HTERT RPE-1 (cell line): Measurements from ENCODE around the gene RELB.

ENCODE experiments used
- in situ Hi-C: fragments of 300-500 bp; cut with MboI; formaldehyde crosslinking; loops from 4 replicates; pipeline ENCODE4 v1.14.3; 2020; ENCODE audit warnings: low sequenced_read_pairs

RELB gene

GRCh38 chr19:45058622-45059159, 57.4 kb downstream of the RELB start:
- in situ Hi-C loops, result no loop called here

GRCh38 chr19:45059258-45059965, 58.1 kb downstream of the RELB start:
- in situ Hi-C loops, result no loop called here

GRCh38 chr19:45061965-45062364, 60.7 kb downstream of the RELB start:
- in situ Hi-C loops, result no loop called here

- in situ Hi-C loops, result no loop called here
Observed at GRCh38 chr19:45063851-45064801, 62.9 kb downstream of the RELB start.

- in situ Hi-C loops, result no loop called here
Observed at GRCh38 chr19:45066921-45067661, 65.8 kb downstream of the RELB start.

- in situ Hi-C loops, result no loop called here
Observed at GRCh38 chr19:45068041-45068440, 66.8 kb downstream of the RELB start.

- in situ Hi-C loops, result no loop called here
Observed at GRCh38 chr19:45069056-45069455, 67.8 kb downstream of the RELB start.

GRCh38 chr19:45070214-45070613, 69.0 kb downstream of the RELB start:
- in situ Hi-C loops, result no loop called here

- in situ Hi-C loops, result no loop called here
Observed at GRCh38 chr19:45070861-45071544, 69.7 kb downstream of the RELB start.

GRCh38 chr19:45071545-45071938, 70.3 kb downstream of the RELB start:
- in situ Hi-C loops, result no loop called here

GRCh38 chr19:45071969-45072790, 70.9 kb downstream of the RELB start:
- in situ Hi-C loops, result no loop called here

- in situ Hi-C loops, result no loop called here
Observed at GRCh38 chr19:45074744-45075300, 73.6 kb downstream of the RELB start.

GRCh38 chr19:45075301-45076028, 74.2 kb downstream of the RELB start:
- in situ Hi-C loops, result no loop called here

- in situ Hi-C loops, result no loop called here
Observed at GRCh38 chr19:45076029-45076850, 75.0 kb downstream of the RELB start, which contains the start of gene ZNF296. Gene ZNF296, minus strand, starts transcription at chr19:45076478. Its CDS starts 105 bp downstream, at chr19:45076373.

- in situ Hi-C loops, result no loop called here
Observed at GRCh38 chr19:45076851-45077730, 75.8 kb downstream of the RELB start.

GRCh38 chr19:45078390-45079062, 77.3 kb downstream of the RELB start:
- in situ Hi-C loops, result no loop called here
